CD4-positive, CD25-positive, alpha-beta regulatory T cell (primary cell): ENCODE data around the gene APOL2. TPM values are rescaled to one million over a fixed set of nuclear protein-coding genes. Genes with fewer than 3 reads are reported as not detected.

ENCODE experiments used
- ATAC-seq, 2 donors: fragments of 150-1000 bp; cut with Tn5 transposase; one replicate each; pipeline ENCODE4 v1.10.0; 2021; ENCODE audit warnings: low read depth in 2 of 2, moderate number of reproducible peaks in 2 of 2, moderate library complexity in 1 of 2
- DNase-seq, 3 donors: peaks; one replicate each; pipeline versions ENCODE4 v3.0.0 to v3.0.0-alpha.2; 2012 to 2022; ENCODE audit warnings: mixed read lengths in 1 of 3
- H3K27ac ChIP-seq: one replicate; pipeline ENCODE4 v1.7.0; 2013; ENCODE audit warnings: mild to moderate bottlenecking, low read length; ENCODE audit not compliant: insufficient read depth, poor library complexity, severe bottlenecking
- H3K27me3 ChIP-seq: one replicate; pipeline ENCODE4 v1.7.0; 2013; ENCODE audit warnings: low read length; ENCODE audit not compliant: control insufficient read depth, insufficient read depth
- H3K36me3 ChIP-seq: one replicate; pipeline ENCODE4 v1.7.0; 2013; ENCODE audit warnings: mild to moderate bottlenecking, low read length, moderate library complexity; ENCODE audit not compliant: control insufficient read depth, insufficient read depth
- H3K4me1 ChIP-seq: 2 replicates; pipeline ENCODE4 v1.7.0; 2013; ENCODE audit warnings: mild to moderate bottlenecking, low read length; ENCODE audit not compliant: insufficient read depth, control insufficient read depth, poor library complexity, severe bottlenecking
- H3K4me3 ChIP-seq: one replicate; pipeline ENCODE4 v1.7.0; 2013; ENCODE audit warnings: low read depth, mild to moderate bottlenecking, low read length, moderate library complexity
- H3K9me3 ChIP-seq, 2 experiments: 1 replicate in 1 of 2; 2 replicates in 1 of 2; pipeline ENCODE4 v1.7.0; 2013; ENCODE audit warnings: low read length in 2 of 2, mild to moderate bottlenecking in 1 of 2, moderate library complexity in 1 of 2; ENCODE audit not compliant: control insufficient read depth in 2 of 2
- H3K27ac Mint-ChIP-seq, 3 donors: one replicate each; pipeline ENCODE4 v1.8.0; 2020 to 2022; ENCODE audit warnings: mild to moderate bottlenecking in 3 of 3, mixed read lengths in 3 of 3, moderate library complexity in 2 of 3
- H3K27me3 Mint-ChIP-seq: one replicate; pipeline ENCODE4 v1.8.0; 2022; ENCODE audit warnings: mild to moderate bottlenecking, mixed read lengths
- H3K36me3 Mint-ChIP-seq: one replicate; pipeline ENCODE4 v1.8.0; 2020; ENCODE audit warnings: mixed read lengths
- H3K4me1 Mint-ChIP-seq, 4 donors: one replicate each; pipeline ENCODE4 v1.8.0; 2020 to 2022; ENCODE audit warnings: mixed read lengths in 4 of 4, mild to moderate bottlenecking in 1 of 4
- H3K4me3 Mint-ChIP-seq, 4 donors: one replicate each; pipeline ENCODE4 v1.8.0; 2020 to 2022; ENCODE audit warnings: mild to moderate bottlenecking in 4 of 4, mixed read lengths in 4 of 4, moderate library complexity in 3 of 4
- H3K9me3 Mint-ChIP-seq, 7 donors: one replicate each; pipeline ENCODE4 v1.8.0; 2020 to 2022; ENCODE audit warnings: mixed read lengths in 7 of 7, mild to moderate bottlenecking in 3 of 7, moderate library complexity in 2 of 7
- polyA plus RNA-seq, 4 donors: library from polyadenylated mRNA; unstranded; fragments of 300-500 nt; fragmentation: Illumina TruSeq; gene quantifications; one replicate each; pipeline ENCODE4 v1.2.3, GENCODE V29; 2021
- total RNA-seq: library from RNA; stranded (reverse); gene quantifications from one replicate; pipeline ENCODE4 v1.2.3, GENCODE V29; 2022

Gene APOL2
- total and polyA plus RNA-seq, 5 donors from 2014 or later = 18.8 to 69.7 (median 22.3) TPM

- ATAC-seq = no peak
- Mint-ChIP-seq H3K36me3 (peaks cover 16% of the 10 kb centered on the region), H3K4me1 (peaks cover 3 to 14% (median 9%) of the 10 kb centered on the region in 4 donors), H3K27me3 (peaks cover 33% of the 10 kb centered on the region), H3K27ac (no peak overlapping the region), H3K9me3 (no peaks in the 10 kb centered on the region), H3K4me3 (no peak overlapping the region)
- no peaks in the 10 kb centered on the region for H3K9me3 ChIP-seq
- no peak for DNase-seq
- H3K36me3 ChIP-seq = peaks cover 14% of the 10 kb centered on the region
- peaks cover 8% of the 10 kb centered on the region for H3K27me3 ChIP-seq
- no peak overlapping the region for H3K27ac ChIP-seq
- no peak overlapping the region for H3K4me3 ChIP-seq
- no peaks in the 10 kb centered on the region for H3K4me1 ChIP-seq
Observed at GRCh38 chr22:36223504-36223903, 15.8 kb downstream of the APOL2 start.

GRCh38 chr22:36222887-36223450 is 16.4 kb downstream of the APOL2 start:
- H3K4me3 Mint-ChIP-seq = no peak overlapping the region

DNA sequence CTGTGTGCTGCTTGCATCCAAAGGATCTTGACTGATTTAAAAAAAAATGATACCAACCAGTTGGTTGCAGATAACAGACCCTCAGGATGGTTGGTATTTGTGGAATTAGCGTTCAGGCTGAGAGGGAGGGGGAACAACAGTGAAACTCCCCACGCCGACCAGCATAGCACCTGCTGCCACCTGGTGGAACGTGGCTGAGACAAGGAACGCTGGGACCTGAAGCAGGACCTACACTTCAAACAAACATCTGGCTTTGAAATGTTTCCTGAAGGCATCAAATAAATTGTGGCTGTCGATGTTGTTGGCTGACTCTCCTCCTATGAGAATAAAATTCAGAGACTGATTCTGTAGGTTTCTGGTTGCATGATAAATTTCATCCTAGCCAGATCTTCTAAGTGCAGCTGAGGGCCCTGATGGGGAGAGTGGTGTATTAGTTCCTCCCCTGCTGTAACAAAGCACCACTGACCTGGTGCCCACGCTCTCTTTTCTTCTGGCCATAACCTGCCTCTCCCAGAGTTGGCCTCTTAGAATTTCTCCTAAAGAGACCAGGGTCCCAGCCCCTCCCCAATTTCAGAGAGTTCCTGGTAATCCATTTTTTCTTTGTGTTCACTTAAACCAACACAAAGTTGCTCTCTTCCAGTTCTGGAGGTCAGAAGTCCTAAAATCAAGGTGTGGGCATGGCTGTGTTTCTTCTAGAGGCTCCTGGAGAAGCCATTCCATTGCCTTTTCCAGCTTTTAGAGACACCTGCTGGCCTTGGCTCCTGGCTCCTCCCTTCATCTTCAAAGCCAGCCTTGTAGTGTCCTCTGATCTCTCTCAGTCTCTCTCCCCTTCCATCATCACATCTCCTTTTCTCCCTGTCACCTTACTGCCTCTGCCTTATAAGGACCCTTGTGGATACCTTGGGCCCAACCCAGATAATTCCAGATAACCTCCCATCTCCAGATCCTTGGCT is 17.3 kb downstream of the APOL2 start:
- peaks cover 13% of the 10 kb centered on the region for H3K36me3 Mint-ChIP-seq
- no peaks in the 10 kb centered on the region for H3K9me3 Mint-ChIP-seq
- ATAC-seq (peak; percentile 69 to 75), DNase-seq (peak; percentile 15 to 58 (median 24))
- peak overlapping the region in 1 of 3 donors; percentile 88 for H3K27ac Mint-ChIP-seq
- Histone ChIP-seq H3K9me3 (no peaks in the 10 kb centered on the region), H3K27me3 (peaks cover 8% of the 10 kb centered on the region), H3K27ac (no peak overlapping the region), H3K4me3 (peak overlapping the region; percentile 11), H3K36me3 (no peaks in the 10 kb centered on the region), H3K4me1 (no peaks in the 10 kb centered on the region)
- peaks cover 44% of the 10 kb centered on the region for H3K27me3 Mint-ChIP-seq
- peak overlapping the region in 2 of 4 donors; percentile 79 to 84 for H3K4me3 Mint-ChIP-seq
- peaks cover 3 to 14% (median 8%) of the 10 kb centered on the region in 4 donors for H3K4me1 Mint-ChIP-seq

More at GRCh38 chr22:36222887-36223450, 16.4 kb downstream of the APOL2 start:
- peaks cover 3 to 14% (median 9%) of the 10 kb centered on the region in 4 donors for H3K4me1 Mint-ChIP-seq
- Histone ChIP-seq H3K36me3 (peaks cover 8% of the 10 kb centered on the region), H3K9me3 (no peaks in the 10 kb centered on the region), H3K27ac (no peak overlapping the region), H3K27me3 (peaks cover 8% of the 10 kb centered on the region), H3K4me1 (no peaks in the 10 kb centered on the region), H3K4me3 (no peak overlapping the region)
- H3K36me3 Mint-ChIP-seq = peaks cover 13% of the 10 kb centered on the region
- DNase-seq (no peak), ATAC-seq (no peak)
- H3K27me3 Mint-ChIP-seq = peaks cover 35% of the 10 kb centered on the region
- no peak overlapping the region for H3K27ac Mint-ChIP-seq
- H3K9me3 Mint-ChIP-seq = no peaks in the 10 kb centered on the region

DNA sequence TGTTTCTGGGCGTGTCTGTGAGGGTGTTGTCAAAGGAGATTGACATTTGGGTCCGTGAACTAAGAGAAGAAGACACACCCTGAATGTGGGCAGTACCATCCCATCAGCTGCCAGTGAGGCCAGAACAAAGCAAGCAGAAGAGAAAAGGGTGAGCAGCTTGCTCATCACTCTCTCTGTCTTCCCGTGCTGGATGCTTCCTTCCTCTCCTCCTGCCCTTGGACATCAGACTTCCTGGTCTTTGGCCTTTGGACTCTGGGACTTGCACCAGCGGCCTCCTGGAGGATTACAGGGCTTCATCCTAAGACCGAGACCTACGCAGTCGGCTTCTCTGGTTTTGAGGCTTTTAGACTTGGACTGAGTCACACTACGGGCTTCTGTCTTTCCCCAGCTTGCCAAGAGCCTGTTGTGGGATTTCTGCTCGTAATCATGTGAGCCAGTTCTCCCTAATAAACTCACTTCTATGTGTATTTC is 18.8 kb downstream of the APOL2 start:
- no peaks in the 10 kb centered on the region for H3K9me3 Mint-ChIP-seq
- ATAC-seq = no peak
- peaks cover 56% of the 10 kb centered on the region for H3K27me3 Mint-ChIP-seq
- Histone ChIP-seq H3K27ac (no peak overlapping the region), H3K4me1 (no peaks in the 10 kb centered on the region), H3K9me3 (no peaks in the 10 kb centered on the region), H3K27me3 (peaks cover 8% of the 10 kb centered on the region), H3K4me3 (no peak overlapping the region), H3K36me3 (no peaks in the 10 kb centered on the region)
- H3K36me3 Mint-ChIP-seq = peaks cover 5% of the 10 kb centered on the region
- H3K4me1 Mint-ChIP-seq = peaks cover 3 to 14% (median 8%) of the 10 kb centered on the region in 4 donors
- DNase-seq = no peak
- H3K27ac Mint-ChIP-seq = no peak overlapping the region
- no peak overlapping the region for H3K4me3 Mint-ChIP-seq

GRCh38 chr22:36218648-36219193 is 20.6 kb downstream of the APOL2 start:
- Histone ChIP-seq H3K27ac (no peak overlapping the region), H3K4me1 (no peaks in the 10 kb centered on the region), H3K4me3 (no peak overlapping the region), H3K9me3 (no peaks in the 10 kb centered on the region), H3K27me3 (peaks cover 12% of the 10 kb centered on the region), H3K36me3 (no peaks in the 10 kb centered on the region)
- ATAC-seq (no peak), DNase-seq (no peak)
- H3K27me3 Mint-ChIP-seq = peaks cover 68% of the 10 kb centered on the region
- H3K4me3 Mint-ChIP-seq = no peak overlapping the region
- no peak overlapping the region for H3K27ac Mint-ChIP-seq
- H3K9me3 Mint-ChIP-seq = no peaks in the 10 kb centered on the region
- H3K4me1 Mint-ChIP-seq = peaks cover 3 to 14% (median 8%) of the 10 kb centered on the region in 4 donors
- H3K36me3 Mint-ChIP-seq = no peaks in the 10 kb centered on the region

DNA sequence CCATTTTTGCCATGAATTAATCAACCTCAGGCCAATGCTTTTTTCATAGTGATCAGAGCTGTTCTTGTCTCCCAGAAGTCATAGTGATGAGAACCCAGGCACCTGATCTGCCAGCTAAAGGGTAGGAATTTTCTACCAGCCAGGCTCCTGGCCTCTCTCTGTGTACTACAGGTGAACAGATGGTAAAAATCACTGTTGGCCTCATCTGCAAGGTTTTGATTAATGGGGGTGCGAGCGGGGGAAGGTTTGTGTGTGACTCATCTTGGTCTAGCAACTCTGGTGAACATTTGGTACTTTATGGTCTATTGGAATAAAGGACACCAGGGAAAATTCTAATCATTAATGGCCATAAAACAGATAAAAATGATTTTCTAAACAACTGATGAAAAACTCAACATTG is 23.3 kb downstream of the APOL2 start:
- peaks cover 18% of the 10 kb centered on the region for H3K27me3 ChIP-seq
- peaks cover 0 to 1% (median 0%) of the 10 kb centered on the region in 7 donors for H3K9me3 Mint-ChIP-seq
- H3K36me3 ChIP-seq = no peaks in the 10 kb centered on the region
- ATAC-seq (no peak), DNase-seq (no peak)
- peaks cover 72% of the 10 kb centered on the region for H3K27me3 Mint-ChIP-seq
- H3K4me3 Mint-ChIP-seq = no peak overlapping the region
- H3K9me3 ChIP-seq = no peaks in the 10 kb centered on the region
- H3K4me1 Mint-ChIP-seq = peaks cover 0 to 1% (median under 1%) of the 10 kb centered on the region in 4 donors
- H3K27ac Mint-ChIP-seq = no peak overlapping the region
- no peaks in the 10 kb centered on the region for H3K4me1 ChIP-seq
- no peak overlapping the region for H3K27ac ChIP-seq
- H3K36me3 Mint-ChIP-seq = no peaks in the 10 kb centered on the region
- H3K4me3 ChIP-seq = no peak overlapping the region

- no peaks in the 10 kb centered on the region for H3K4me1 Mint-ChIP-seq
- H3K27me3 ChIP-seq = peaks cover 12% of the 10 kb centered on the region
- H3K36me3 Mint-ChIP-seq = no peaks in the 10 kb centered on the region
- no peak for ATAC-seq
- H3K9me3 ChIP-seq = peaks cover 6% of the 10 kb centered on the region in 2 experiments
- no peak for DNase-seq
- H3K27ac ChIP-seq = no peak overlapping the region
- peaks cover 0 to 9% (median 3%) of the 10 kb centered on the region in 7 donors for H3K9me3 Mint-ChIP-seq
- no peak overlapping the region for H3K27ac Mint-ChIP-seq
- H3K4me3 Mint-ChIP-seq = no peak overlapping the region
- H3K4me1 ChIP-seq = no peaks in the 10 kb centered on the region
- H3K36me3 ChIP-seq = no peaks in the 10 kb centered on the region
- H3K4me3 ChIP-seq = no peak overlapping the region
- H3K27me3 Mint-ChIP-seq = peaks cover 75% of the 10 kb centered on the region
Observed at GRCh38 chr22:36213586-36213985, 25.7 kb downstream of the APOL2 start.
